HuH-7 (cell line): ENCODE data around the gene PPM1H.
"Not testable (repeated sequence)": the region's sequence is repeated elsewhere in the genome, so short reads cannot be mapped to it uniquely, and the experiment has no call there.

Source experiments
- DNase-seq: peaks from one replicate; pipeline ENCODE4 v3.0.0; 2011; ENCODE audit warnings: low spot score

Gene PPM1H

GRCh38 chr12:62732861-62733427 lies 202.0 kb downstream of the PPM1H start:
- no peak for DNase-seq

- no peak for DNase-seq
Measured at GRCh38 chr12:62731055-62731820, 203.7 kb downstream of the PPM1H start.

GRCh38 chr12:62730649-62731048 lies 204.3 kb downstream of the PPM1H start:
- no peak for DNase-seq

GRCh38 chr12:62729579-62730544 lies 205.1 kb downstream of the PPM1H start:
- not testable (repeated sequence) for DNase-seq

- DNase-seq, result no peak
Measured at GRCh38 chr12:62728741-62729140, 206.2 kb downstream of the PPM1H start.

GRCh38 chr12:62726471-62726980 lies 208.4 kb downstream of the PPM1H start:
- DNase-seq, result no peak

GRCh38 chr12:62725781-62726180 lies 209.2 kb downstream of the PPM1H start:
- no peak for DNase-seq

- no peak for DNase-seq
Measured at GRCh38 chr12:62724947-62725451, 210.0 kb downstream of the PPM1H start.

- DNase-seq, result no peak
Measured at GRCh38 chr12:62724285-62724684, 210.7 kb downstream of the PPM1H start.

- no peak for DNase-seq
Measured at GRCh38 chr12:62722971-62723680, 211.8 kb downstream of the PPM1H start.

GRCh38 chr12:62720661-62721330 lies 214.2 kb downstream of the PPM1H start:
- DNase-seq, result no peak

- DNase-seq, result no peak
Measured at GRCh38 chr12:62720025-62720424, 214.9 kb downstream of the PPM1H start.

- DNase-seq, result no peak
Measured at GRCh38 chr12:62718762-62719426, 216.1 kb downstream of the PPM1H start.

GRCh38 chr12:62717643-62718042 lies 217.3 kb downstream of the PPM1H start:
- DNase-seq, result no peak

GRCh38 chr12:62716866-62717525 lies 218.0 kb downstream of the PPM1H start:
- DNase-seq, result no peak

GRCh38 chr12:62716037-62716436 lies 218.9 kb downstream of the PPM1H start:
- no peak for DNase-seq

GRCh38 chr12:62714774-62715721 lies 219.9 kb downstream of the PPM1H start:
- DNase-seq, result no peak

GRCh38 chr12:62714181-62714773 lies 220.7 kb downstream of the PPM1H start:
- DNase-seq, result no peak
